GM12892 (cell line): ENCODE results near the gene PRKAR2B.

ENCODE experiments used
- POLR2A ChIP-seq: IDR thresholded peaks from 2 replicates; pipeline ENCODE4 v1.6.1; 2011; ENCODE audit warnings: low read depth, low read length, control low read depth
- POLR2AphosphoS5 ChIP-seq: IDR thresholded peaks from 2 replicates; pipeline ENCODE4 v1.6.1; 2011; ENCODE audit warnings: low read depth, low read length, control low read depth
- TAF1 ChIP-seq: IDR thresholded peaks from 2 replicates; pipeline ENCODE4 v1.6.1; 2011; ENCODE audit warnings: low read depth, mild to moderate bottlenecking, control low read depth, low read length, borderline replicate concordance

DNA sequence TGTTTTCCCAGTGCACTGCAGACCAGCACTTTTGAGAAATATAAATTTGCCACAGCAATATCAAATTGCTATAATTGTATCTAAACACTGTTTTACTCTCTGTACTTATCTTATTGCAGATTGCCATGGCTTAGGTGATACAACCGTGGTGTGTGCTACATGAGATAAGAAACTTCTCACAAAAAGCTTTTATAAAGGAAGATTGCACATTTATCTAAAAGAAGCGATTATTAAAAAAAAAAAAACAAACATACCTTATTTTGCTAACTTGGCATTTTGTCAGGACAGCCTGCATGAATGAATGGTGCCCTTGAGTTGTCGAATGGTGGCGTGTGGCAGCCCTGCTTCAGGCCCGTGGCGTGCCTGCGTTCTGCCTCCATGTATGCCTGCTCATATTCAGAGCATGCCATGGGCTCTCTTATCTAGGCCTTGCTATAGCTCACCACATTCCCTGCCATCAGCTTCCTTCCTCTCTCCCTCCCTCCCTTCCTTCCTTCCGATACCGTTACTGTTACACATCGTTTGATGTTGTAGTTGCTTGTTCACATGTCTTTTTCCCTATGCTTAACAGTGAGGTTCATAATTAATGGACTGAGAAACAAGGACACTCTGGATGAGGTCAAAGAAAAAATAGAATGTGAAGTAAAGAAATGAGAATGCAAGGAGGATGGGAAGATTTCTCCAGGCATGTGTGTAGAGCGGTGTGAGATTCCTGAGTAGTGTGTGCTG, 34.9 kb downstream of the PRKAR2B start:
- TF ChIP-seq POLR2A: no peak
- no peak for TF ChIP-seq POLR2AphosphoS5
- no peak for TF ChIP-seq TAF1
